Common myeloid progenitor, CD34-positive (primary cell): ENCODE measurements around the gene SNAP23.
A peak's percentile ranks its signal among the peaks of the same experiment; 100 is the strongest.

Experiments
- CTCF ChIA-PET: fragments of 350-600 bp; sonication (Branson Sonifier 250); formaldehyde crosslinking; loops from one replicate; lab custom pipeline; 2021; ENCODE audit warnings: antibody characterized with exemption; lab: Charles Lee
- POLR2A ChIA-PET: fragments of 350-600 bp; sonication (Branson Sonifier 250); formaldehyde crosslinking; loops from one replicate; lab custom pipeline; 2021; ENCODE audit warnings: antibody characterized with exemption; lab: Charles Lee
- DNase-seq, 3 donors: peaks; one replicate each; pipeline versions ENCODE4 v3.0.0 to v3.0.0-alpha.2; 2013
- H3K27ac ChIP-seq, 2 experiments: 1 replicate in 1 of 2; 2 replicates in 1 of 2; pipeline ENCODE4 v1.7.0; 2013; ENCODE audit warnings: inconsistent platforms in 2 of 2, low read length in 2 of 2, mild to moderate bottlenecking in 2 of 2, low read depth in 1 of 2, moderate library complexity in 1 of 2; ENCODE audit not compliant: severe bottlenecking in 2 of 2, insufficient read depth in 1 of 2, poor library complexity in 1 of 2
- H3K27me3 ChIP-seq, 5 experiments: replicated peaks in 2 of 5; 1 replicate in 3 of 5; 2 replicates in 2 of 5; pipeline versions ENCODE4 v1.6.1 to v1.7.0; 2013; ENCODE audit warnings: low read length in 4 of 5, mild to moderate bottlenecking in 2 of 5, moderate library complexity in 2 of 5, inconsistent platforms in 1 of 5; ENCODE audit not compliant: insufficient read depth in 5 of 5, control insufficient read depth in 4 of 5
- H3K36me3 ChIP-seq, 4 experiments: 1 replicate in 2 of 4; 2 replicates in 2 of 4; pipeline versions ENCODE4 v1.6.1 to v1.7.0; 2013; ENCODE audit warnings: low read length in 3 of 4, control low read depth in 1 of 4, mild to moderate bottlenecking in 1 of 4; ENCODE audit not compliant: control insufficient read depth in 4 of 4, insufficient read depth in 4 of 4
- H3K4me1 ChIP-seq, 4 experiments: 1 replicate in 3 of 4; 2 replicates in 1 of 4; pipeline versions ENCODE4 v1.6.1 to v1.7.1; 2013; ENCODE audit warnings: low read length in 3 of 4, mild to moderate bottlenecking in 3 of 4, control low read depth in 1 of 4, inconsistent platforms in 1 of 4, moderate library complexity in 1 of 4; ENCODE audit not compliant: control insufficient read depth in 4 of 4, insufficient read depth in 4 of 4; ENCODE audit errors: control extremely low read depth in 1 of 4
- H3K4me3 ChIP-seq, 7 experiments: 1 replicate in 4 of 7; 2 replicates in 3 of 7; pipeline versions ENCODE4 v1.5.1 to v1.7.0; 2013; ENCODE audit warnings: mild to moderate bottlenecking in 7 of 7, low read length in 6 of 7, moderate library complexity in 6 of 7, inconsistent platforms in 2 of 7, low read depth in 2 of 7, control low read depth in 1 of 7; ENCODE audit not compliant: insufficient read depth in 4 of 7, control insufficient read depth in 1 of 7; ENCODE audit errors: extremely low read depth in 1 of 7
- H3K9me3 ChIP-seq, 5 experiments: 1 replicate in 4 of 5; 2 replicates in 1 of 5; pipeline versions ENCODE4 v1.6.1 to v1.7.1; 2013; ENCODE audit warnings: low read length in 4 of 5, mild to moderate bottlenecking in 2 of 5, inconsistent platforms in 1 of 5, low read depth in 1 of 5, moderate library complexity in 1 of 5; ENCODE audit not compliant: control insufficient read depth in 4 of 5, insufficient read depth in 2 of 5; ENCODE audit errors: control extremely low read depth in 1 of 5
- WGBS: methylation state at CpG from one replicate; pipeline ENCODE4 v1.1.5; 2013; ENCODE audit not compliant: insufficient coverage; 5-methylcytosine and 5-hydroxymethylcytosine counted together

The SNAP23 gene

DNA sequence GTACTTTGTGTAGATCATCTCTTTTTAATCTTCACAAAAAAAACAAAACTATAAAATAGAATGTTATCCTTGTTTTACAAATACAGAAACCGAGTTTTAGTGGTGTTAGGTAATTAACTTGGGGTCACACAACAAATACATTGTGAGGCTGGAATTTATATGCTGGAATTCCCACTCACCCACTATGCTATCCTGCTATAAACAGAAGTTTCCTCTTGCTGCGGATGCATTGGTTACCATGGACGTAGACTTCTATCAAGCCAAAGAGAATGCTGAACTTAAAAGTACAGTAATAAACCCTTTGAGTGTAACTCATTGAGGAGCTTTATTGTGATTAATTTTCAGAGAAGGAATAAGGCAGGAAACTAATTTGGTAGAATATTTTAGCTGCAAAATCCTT, 9.2 kb downstream of the SNAP23 start:
- no peaks in the 10 kb centered on the region for H3K27me3 ChIP-seq
- CTCF ChIA-PET: interaction anchor here (1.4 kb wide), 1 partner anchor 43 kb away, joined by 3 read pairs; no protein-coding TSS in a partner anchor
- H3K36me3 ChIP-seq: peaks cover 0 to 4% (median 2%) of the 10 kb centered on the region in 4 experiments
- no CpG with 5 or more reads among the region's 3 CpGs for WGBS
- no peaks in the 10 kb centered on the region for H3K9me3 ChIP-seq
- peaks cover 15 to 31% (median 24%) of the 10 kb centered on the region in 4 experiments for H3K4me1 ChIP-seq
- DNase-seq: no peak
- H3K27ac ChIP-seq: no peak overlapping the region
- POLR2A ChIA-PET: interaction anchor here (0.6 kb wide), 1 partner anchor 577 kb away, joined by 4 read pairs; no protein-coding TSS in a partner anchor
- no peak overlapping the region for H3K4me3 ChIP-seq

DNA sequence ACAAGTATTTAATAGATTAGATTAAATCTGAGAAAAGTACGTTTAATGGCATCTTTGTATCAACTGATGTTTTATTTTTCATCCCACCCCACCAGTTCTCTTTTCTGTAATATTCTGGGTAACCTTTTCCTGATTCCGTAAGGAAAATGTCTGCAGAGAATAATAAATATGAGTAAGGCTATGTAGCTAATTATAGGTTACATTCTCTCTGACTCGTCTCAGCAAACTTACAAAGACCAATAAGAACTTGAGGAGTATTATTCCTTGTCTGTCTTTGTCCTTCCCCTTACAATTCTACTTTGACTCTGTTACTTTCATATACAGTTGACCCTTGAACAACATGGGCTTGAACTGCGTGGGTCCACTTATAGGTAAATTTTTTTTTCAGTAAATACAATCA, 12.1 kb downstream of the SNAP23 start:
- Histone ChIP-seq H3K27me3 (no peaks in the 10 kb centered on the region), H3K36me3 (peaks cover under 1 to 4% (median 2%) of the 10 kb centered on the region in 4 experiments), H3K4me3 (no peak overlapping the region), H3K4me1 (peaks cover 12 to 26% (median 22%) of the 10 kb centered on the region in 4 experiments), H3K9me3 (no peaks in the 10 kb centered on the region), H3K27ac (no peak overlapping the region)
- 100% methylated on average over 1 of the region's 4 CpGs for WGBS
- CTCF ChIA-PET: interaction anchor here (0.6 to 1.0 kb wide), 2 partner anchors 10 to 75 kb away, joined by 3 read pairs; no protein-coding TSS in a partner anchor
- no peak for DNase-seq
- POLR2A ChIA-PET: no interaction called here

GRCh38 chr15:42508263-42508690, 12.8 kb downstream of the SNAP23 start:
- no peaks in the 10 kb centered on the region for H3K27me3 ChIP-seq
- no peak overlapping the region for H3K4me3 ChIP-seq
- peaks cover 2 to 6% (median 2%) of the 10 kb centered on the region in 4 experiments for H3K36me3 ChIP-seq
- CTCF ChIA-PET: interaction anchor here (1.0 kb wide), 1 partner anchor 9 kb away, joined by 3 read pairs; no protein-coding TSS in a partner anchor
- peak in 2 of 3 donors; percentile 69 to 83 for DNase-seq
- H3K27ac ChIP-seq: peak overlapping the region in 1 of 2 experiments; percentile 9
- POLR2A ChIA-PET: no interaction called here
- H3K4me1 ChIP-seq: peaks cover 12 to 26% (median 22%) of the 10 kb centered on the region in 4 experiments
- H3K9me3 ChIP-seq: no peaks in the 10 kb centered on the region
- WGBS: 80% methylated on average over 8 of the region's 9 CpGs

DNA sequence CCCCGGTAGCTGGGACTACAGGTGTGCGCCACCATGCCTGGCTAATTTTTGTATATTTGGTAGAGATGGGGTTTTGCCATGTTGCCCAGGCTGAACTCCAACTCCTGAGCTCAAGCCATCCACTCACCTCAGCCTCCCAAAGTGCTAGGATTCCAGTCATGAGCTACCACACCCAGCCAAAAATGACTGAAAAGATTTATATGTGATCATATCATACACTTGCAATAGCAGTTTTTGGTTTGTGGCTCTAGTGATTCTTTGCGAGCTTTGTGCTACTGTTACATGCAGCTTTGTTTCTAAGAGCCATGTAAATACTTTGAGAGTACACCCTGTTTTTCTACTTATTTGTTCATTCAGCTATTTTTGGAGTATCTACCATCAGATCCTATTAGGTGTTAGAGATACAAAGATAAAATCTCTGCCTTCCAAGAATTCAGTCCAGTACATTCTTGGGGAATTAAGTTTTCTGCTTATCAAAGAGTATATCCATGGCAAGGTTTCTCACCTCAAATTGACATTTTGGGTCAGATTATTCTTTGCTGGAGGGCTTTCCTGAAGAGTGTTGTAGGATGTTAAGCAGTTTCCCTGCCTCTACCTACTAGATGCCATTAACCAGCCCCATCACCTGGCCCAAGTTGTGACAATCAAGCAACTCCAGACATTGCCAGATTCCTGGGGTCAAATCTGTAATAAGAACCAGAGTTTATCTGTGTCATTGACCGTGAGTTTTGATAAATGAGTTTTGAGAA, 15.0 kb downstream of the SNAP23 start:
- DNase-seq: no peak
- ChIA-PET CTCF (interaction anchor here (0.8 to 2.8 kb wide), 7 partner anchors 11 to 141 kb away, joined by 3 to 9 read pairs (median 6); partner anchors contain the start of genes HAUS2, LRRC57, SNAP23 and ZNF106), POLR2A (interaction anchor here (0.8 to 1.5 kb wide), 2 partner anchors 14 to 19 kb away, joined by 4 to 6 read pairs; partner anchors contain the start of genes SNAP23 and ZNF106)
- peaks cover 12 to 22% (median 20%) of the 10 kb centered on the region in 4 experiments for H3K4me1 ChIP-seq
- H3K27ac ChIP-seq: peak overlapping the region; percentile 69 to 88
- peak overlapping the region in 5 of 7 experiments; percentile 10 to 75 (median 58) for H3K4me3 ChIP-seq
- peaks cover 2 to 23% (median 11%) of the 10 kb centered on the region in 4 experiments for H3K36me3 ChIP-seq
- WGBS: no CpG with 5 or more reads among the region's 4 CpGs
- H3K9me3 ChIP-seq: no peaks in the 10 kb centered on the region
- no peaks in the 10 kb centered on the region for H3K27me3 ChIP-seq

GRCh38 chr15:42511007-42511391, 15.6 kb downstream of the SNAP23 start:
- CTCF ChIA-PET: interaction anchor here (0.8 to 2.8 kb wide), 6 partner anchors 11 to 141 kb away, joined by 3 to 9 read pairs (median 4); partner anchors contain the start of genes HAUS2, LRRC57 and ZNF106
- peak overlapping the region; percentile 69 to 88 for H3K27ac ChIP-seq

DNA sequence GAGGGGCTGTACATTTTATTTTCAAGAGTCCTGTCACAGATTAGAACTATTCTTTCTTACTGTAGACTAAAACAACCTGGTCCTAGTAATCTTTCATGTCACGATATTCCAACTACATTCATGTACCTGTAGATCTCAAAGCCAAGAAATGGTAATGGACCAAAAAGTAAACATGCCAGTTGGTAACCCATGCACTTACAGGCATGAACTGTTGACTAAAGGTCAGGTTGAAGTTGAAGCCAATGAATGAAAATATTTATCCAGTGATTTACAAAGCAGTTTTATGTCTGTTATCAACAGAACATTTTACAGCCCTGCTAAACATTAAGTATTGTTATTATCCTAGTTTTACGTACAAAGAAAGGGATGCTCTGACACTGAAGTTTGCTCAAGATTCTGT, 27.9 kb downstream of the SNAP23 start:
- Histone ChIP-seq H3K27me3 (no peaks in the 10 kb centered on the region), H3K27ac (no peak overlapping the region), H3K4me1 (no peaks in the 10 kb centered on the region), H3K36me3 (peaks cover 7 to 42% (median 20%) of the 10 kb centered on the region in 4 experiments), H3K9me3 (no peaks in the 10 kb centered on the region), H3K4me3 (no peak overlapping the region)
- ChIA-PET CTCF (no interaction called here), POLR2A (no interaction called here)
- WGBS: no CpG with 5 or more reads among the region's 2 CpGs
- DNase-seq: no peak

More at GRCh38 chr15:42511007-42511391, 15.6 kb downstream of the SNAP23 start:
- peaks cover 4 to 27% (median 16%) of the 10 kb centered on the region in 4 experiments for H3K36me3 ChIP-seq
- H3K9me3 ChIP-seq: no peaks in the 10 kb centered on the region
- POLR2A ChIA-PET: interaction anchor here (0.8 to 1.5 kb wide), 3 partner anchors 10 to 20 kb away, joined by 4 to 11 read pairs (median 6); partner anchors contain the start of genes SNAP23 and ZNF106
- H3K4me3 ChIP-seq: peak overlapping the region in 6 of 7 experiments; percentile 10 to 75 (median 51)
- no peaks in the 10 kb centered on the region for H3K27me3 ChIP-seq
- no CpG with 5 or more reads among the region's 4 CpGs for WGBS
- H3K4me1 ChIP-seq: peaks cover 12 to 22% (median 20%) of the 10 kb centered on the region in 4 experiments
- peak in 2 of 3 donors; percentile 48 to 57 for DNase-seq
